Body of pancreas (tissue), 4 donors: ENCODE results near the gene NEGR1.

Source experiments
- POLR2A ChIP-seq, 3 donors: fragments of 450-650 bp; IDR thresholded peaks; one replicate each; pipeline ENCODE4 v1.6.1; 2016; ENCODE audit warnings: antibody characterized with exemption in 3 of 3, mild to moderate bottlenecking in 2 of 3
- TF ChIP-seq, protein P1 (sequence below), 7 experiments: fragments of 450-650 bp in 4 of 7; fragments of 200-600 bp in 3 of 7; sonication (generic) in 3 of 7; IDR thresholded peaks; one replicate each; pipeline ENCODE4 v1.5.1; 2016 to 2019; ENCODE audit warnings: antibody characterized with exemption in 7 of 7

DNA sequence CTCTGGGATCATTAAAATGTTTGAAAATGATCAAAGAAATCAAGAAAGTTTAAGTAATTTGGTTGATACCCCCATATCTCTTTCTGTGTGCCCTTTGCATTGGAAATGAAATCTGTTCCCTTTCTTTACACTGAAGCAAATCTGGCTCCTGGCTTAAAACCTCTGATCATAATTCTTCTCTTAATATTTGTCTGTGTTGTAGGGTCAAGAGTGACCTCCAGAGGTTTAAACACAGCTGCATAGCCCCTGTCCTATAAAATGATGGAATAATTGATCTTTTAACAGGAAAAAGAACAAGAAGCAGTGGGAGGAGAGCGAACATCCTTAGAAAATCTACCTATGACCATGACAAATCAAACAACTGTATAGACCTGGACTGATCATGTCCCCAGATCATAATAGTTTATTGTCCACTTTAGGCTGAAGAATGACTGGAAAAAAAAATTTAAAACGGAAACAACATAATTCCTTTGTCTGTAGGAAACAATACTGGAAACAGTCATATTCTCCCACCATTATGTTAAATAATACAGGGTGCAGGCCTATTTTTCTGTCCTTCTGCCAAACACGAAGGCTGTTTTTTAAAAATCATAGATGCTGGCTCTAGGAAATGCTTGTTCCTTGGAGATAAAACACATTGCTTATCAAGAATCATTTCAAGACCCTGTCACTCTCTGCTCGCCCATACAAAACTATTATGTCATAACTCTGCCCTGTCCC lies 184.3 kb downstream of the NEGR1 start:
- TF ChIP-seq, protein P1, sequence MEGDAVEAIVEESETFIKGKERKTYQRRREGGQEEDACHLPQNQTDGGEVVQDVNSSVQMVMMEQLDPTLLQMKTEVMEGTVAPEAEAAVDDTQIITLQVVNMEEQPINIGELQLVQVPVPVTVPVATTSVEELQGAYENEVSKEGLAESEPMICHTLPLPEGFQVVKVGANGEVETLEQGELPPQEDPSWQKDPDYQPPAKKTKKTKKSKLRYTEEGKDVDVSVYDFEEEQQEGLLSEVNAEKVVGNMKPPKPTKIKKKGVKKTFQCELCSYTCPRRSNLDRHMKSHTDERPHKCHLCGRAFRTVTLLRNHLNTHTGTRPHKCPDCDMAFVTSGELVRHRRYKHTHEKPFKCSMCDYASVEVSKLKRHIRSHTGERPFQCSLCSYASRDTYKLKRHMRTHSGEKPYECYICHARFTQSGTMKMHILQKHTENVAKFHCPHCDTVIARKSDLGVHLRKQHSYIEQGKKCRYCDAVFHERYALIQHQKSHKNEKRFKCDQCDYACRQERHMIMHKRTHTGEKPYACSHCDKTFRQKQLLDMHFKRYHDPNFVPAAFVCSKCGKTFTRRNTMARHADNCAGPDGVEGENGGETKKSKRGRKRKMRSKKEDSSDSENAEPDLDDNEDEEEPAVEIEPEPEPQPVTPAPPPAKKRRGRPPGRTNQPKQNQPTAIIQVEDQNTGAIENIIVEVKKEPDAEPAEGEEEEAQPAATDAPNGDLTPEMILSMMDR (IDR thresholded peaks at IDR 0.05): no peak
- TF ChIP-seq POLR2A (IDR thresholded peaks at IDR 0.05): no peak
